Gastrocnemius medialis (tissue), 4 donors: ENCODE data around the gene ABT1.

Experiments
- POLR2A ChIP-seq, 2 donors: fragments of 450-650 bp; IDR thresholded peaks; one replicate each; pipeline ENCODE4 v1.6.1; 2017; ENCODE audit warnings: antibody characterized with exemption in 2 of 2, mild to moderate bottlenecking in 2 of 2, moderate library complexity in 2 of 2
- TF ChIP-seq, protein P1 (sequence below), 5 experiments: fragments of 450-650 bp in 3 of 5; fragments of 200-600 bp in 2 of 5; sonication (generic) in 2 of 5; IDR thresholded peaks in 4 of 5; conservative IDR thresholded peaks in 1 of 5; 1 replicate in 4 of 5; 2 replicates in 1 of 5; pipeline ENCODE4 v1.5.1; 2016 to 2019; ENCODE audit warnings: antibody characterized with exemption in 5 of 5, mild to moderate bottlenecking in 3 of 5, moderate library complexity in 3 of 5

- TF ChIP-seq, protein P1, sequence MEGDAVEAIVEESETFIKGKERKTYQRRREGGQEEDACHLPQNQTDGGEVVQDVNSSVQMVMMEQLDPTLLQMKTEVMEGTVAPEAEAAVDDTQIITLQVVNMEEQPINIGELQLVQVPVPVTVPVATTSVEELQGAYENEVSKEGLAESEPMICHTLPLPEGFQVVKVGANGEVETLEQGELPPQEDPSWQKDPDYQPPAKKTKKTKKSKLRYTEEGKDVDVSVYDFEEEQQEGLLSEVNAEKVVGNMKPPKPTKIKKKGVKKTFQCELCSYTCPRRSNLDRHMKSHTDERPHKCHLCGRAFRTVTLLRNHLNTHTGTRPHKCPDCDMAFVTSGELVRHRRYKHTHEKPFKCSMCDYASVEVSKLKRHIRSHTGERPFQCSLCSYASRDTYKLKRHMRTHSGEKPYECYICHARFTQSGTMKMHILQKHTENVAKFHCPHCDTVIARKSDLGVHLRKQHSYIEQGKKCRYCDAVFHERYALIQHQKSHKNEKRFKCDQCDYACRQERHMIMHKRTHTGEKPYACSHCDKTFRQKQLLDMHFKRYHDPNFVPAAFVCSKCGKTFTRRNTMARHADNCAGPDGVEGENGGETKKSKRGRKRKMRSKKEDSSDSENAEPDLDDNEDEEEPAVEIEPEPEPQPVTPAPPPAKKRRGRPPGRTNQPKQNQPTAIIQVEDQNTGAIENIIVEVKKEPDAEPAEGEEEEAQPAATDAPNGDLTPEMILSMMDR (IDR thresholded peaks at IDR 0.05 in 4 of 5, conservative IDR thresholded peaks at IDR 0.05 in 1 of 5): no peak
- TF ChIP-seq POLR2A (IDR thresholded peaks at IDR 0.05): no peak
These were observed 1.1 kb downstream of the ABT1 start for GRCh38 chr6:26597821-26598220.
